ENCODE measurements around the gene TLR7.

DNA sequence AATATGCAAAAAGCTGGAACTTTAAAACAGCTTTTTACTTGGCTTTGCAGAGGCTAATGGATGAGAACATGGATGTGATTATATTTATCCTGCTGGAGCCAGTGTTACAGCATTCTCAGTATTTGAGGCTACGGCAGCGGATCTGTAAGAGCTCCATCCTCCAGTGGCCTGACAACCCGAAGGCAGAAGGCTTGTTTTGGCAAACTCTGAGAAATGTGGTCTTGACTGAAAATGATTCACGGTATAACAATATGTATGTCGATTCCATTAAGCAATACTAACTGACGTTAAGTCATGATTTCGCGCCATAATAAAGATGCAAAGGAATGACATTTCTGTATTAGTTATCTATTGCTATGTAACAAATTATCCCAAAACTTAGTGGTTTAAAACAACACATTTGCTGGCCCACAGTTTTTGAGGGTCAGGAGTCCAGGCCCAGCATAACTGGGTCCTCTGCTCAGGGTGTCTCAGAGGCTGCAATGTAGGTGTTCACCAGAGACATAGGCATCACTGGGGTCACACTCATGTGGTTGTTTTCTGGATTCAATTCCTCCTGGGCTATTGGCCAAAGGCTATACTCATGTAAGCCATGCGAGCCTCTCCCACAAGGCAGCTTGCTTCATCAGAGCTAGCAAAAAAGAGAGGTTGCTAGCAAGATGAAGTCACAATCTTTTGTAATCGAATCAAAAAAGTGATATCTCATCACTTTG, 55.2 kb downstream of the TLR7 start:
- TF ChIP-seq POLR2AphosphoS5 (IDR thresholded peaks at IDR 0.05; ENCODE audit: borderline replicate concordance, low read depth, low read length) = no peak
- TF ChIP-seq EZH2 (IDR thresholded peaks at IDR 0.05) = no peak
